Measurements from ENCODE around the gene CHAD.

DNA sequence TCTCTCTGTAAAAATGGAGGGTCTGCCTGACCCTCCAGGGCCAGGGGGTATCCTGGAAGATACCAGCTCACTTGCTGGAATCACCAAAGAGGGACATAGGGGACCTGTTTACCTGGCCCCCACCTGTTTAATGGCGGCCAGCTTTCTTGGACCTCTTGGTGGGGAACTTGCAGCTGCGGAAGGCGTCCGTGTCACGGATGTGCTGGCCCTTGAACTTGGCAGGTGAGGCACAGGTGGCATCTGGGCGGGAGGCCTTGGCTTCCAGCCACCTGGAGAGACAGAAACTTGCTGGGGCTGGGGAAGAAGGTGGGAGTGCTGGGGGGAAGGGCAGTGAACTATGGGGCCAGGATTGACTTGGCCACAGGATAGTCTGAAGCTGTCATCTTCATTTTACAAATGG is 3.5 kb downstream of the CHAD start:
- TF ChIP-seq, protein P1, sequence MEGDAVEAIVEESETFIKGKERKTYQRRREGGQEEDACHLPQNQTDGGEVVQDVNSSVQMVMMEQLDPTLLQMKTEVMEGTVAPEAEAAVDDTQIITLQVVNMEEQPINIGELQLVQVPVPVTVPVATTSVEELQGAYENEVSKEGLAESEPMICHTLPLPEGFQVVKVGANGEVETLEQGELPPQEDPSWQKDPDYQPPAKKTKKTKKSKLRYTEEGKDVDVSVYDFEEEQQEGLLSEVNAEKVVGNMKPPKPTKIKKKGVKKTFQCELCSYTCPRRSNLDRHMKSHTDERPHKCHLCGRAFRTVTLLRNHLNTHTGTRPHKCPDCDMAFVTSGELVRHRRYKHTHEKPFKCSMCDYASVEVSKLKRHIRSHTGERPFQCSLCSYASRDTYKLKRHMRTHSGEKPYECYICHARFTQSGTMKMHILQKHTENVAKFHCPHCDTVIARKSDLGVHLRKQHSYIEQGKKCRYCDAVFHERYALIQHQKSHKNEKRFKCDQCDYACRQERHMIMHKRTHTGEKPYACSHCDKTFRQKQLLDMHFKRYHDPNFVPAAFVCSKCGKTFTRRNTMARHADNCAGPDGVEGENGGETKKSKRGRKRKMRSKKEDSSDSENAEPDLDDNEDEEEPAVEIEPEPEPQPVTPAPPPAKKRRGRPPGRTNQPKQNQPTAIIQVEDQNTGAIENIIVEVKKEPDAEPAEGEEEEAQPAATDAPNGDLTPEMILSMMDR (conservative IDR thresholded peaks at IDR 0.05 in 1 of 2, IDR thresholded peaks at IDR 0.05 in 1 of 2; ENCODE audit: extremely low read depth in 1 of 2, insufficient read depth in 1 of 2, low read depth in 1 of 2, low read length in 2 of 2) = no peak
- TF ChIP-seq EZH2 (IDR thresholded peaks at IDR 0.05; ENCODE audit: borderline replicate concordance, low read length) = no peak
